ENCODE measurements around the gene PICK1. TPM values are rescaled to one million over a fixed set of nuclear protein-coding genes. Genes with fewer than 3 reads are reported as not detected.
A peak's percentile ranks its signal among the peaks of the same experiment; 100 is the strongest.
"Not testable (repeated sequence)": the region's sequence is repeated elsewhere in the genome, so short reads cannot be mapped to it uniquely, and the experiment has no call there.

Gene PICK1
- total RNA-seq, 1 donor from 2014 or later = 8.9 TPM

DNA sequence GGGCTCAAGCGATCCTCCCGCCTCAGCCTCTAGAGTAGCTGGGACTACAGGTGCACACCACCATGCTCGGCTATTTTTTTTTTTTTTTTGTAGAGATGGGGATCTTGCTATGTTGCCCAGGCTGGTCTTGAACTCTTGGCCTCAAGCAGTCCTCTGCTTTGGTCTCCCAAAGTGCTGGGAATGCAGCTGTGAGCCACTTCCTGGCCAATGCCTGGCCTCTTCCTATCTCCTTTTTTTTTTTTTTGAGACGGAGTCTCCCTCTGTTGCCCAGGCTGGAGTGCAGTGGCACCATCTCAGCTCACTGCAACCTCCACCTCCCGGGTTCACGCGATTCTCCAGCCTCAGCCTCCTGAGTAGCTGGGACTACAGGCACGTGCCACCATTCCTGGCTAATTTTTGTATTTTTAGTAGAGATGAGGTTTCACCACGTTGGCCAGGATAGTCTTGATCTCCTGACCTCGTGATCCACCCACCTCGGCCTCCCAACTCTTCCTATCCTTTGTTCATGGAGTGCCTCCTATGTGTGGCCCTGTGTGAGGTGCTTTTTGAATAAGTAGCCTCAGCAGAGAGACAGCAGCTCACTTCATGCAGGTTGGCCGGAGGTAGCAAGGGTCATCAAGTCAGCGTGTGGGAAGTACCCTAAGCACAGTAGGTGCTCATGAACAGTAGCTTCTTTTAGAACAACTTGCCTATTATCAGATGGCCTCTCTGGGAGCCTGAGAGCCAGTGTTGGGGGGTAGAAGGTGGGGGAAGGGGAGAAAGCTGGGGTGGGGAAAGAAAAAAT lies 19.6 kb upstream of the PICK1 start:
- not testable (repeated sequence) for H3K27ac ChIP-seq (ENCODE audit: low read depth, low read length); H3K36me3 ChIP-seq (ENCODE audit: control insufficient read depth in 3 of 3, insufficient read depth in 3 of 3, low read length in 3 of 3); H3K27me3 ChIP-seq (ENCODE audit: control insufficient read depth in 3 of 3, insufficient read depth in 3 of 3, low read length in 3 of 3); H3K9me3 ChIP-seq (ENCODE audit: control insufficient read depth in 3 of 3, low read length in 3 of 3); H3K9ac ChIP-seq (ENCODE audit: low read depth in 1 of 3, low read length in 3 of 3); H3K4me3 ChIP-seq (ENCODE audit: low read length in 3 of 3)
- H3K4me1 ChIP-seq (ENCODE audit: control insufficient read depth in 3 of 3, insufficient read depth in 3 of 3, low read length in 3 of 3) = peaks cover 19 to 23% (median 21%) of the 10 kb centered on the region in 3 donors

- H3K9me3 ChIP-seq (ENCODE audit: control insufficient read depth in 3 of 3, low read length in 3 of 3) = no peaks in the 10 kb centered on the region
- H3K27ac ChIP-seq (ENCODE audit: low read depth, low read length) = peak overlapping the region; percentile 36
- no peak overlapping the region for H3K9ac ChIP-seq (ENCODE audit: low read depth in 1 of 3, low read length in 3 of 3)
- H3K4me1 ChIP-seq (ENCODE audit: control insufficient read depth in 3 of 3, insufficient read depth in 3 of 3, low read length in 3 of 3) = peaks cover 16 to 21% (median 18%) of the 10 kb centered on the region in 3 donors
- H3K36me3 ChIP-seq (ENCODE audit: control insufficient read depth in 3 of 3, insufficient read depth in 3 of 3, low read length in 3 of 3) = no peaks in the 10 kb centered on the region
- H3K27me3 ChIP-seq (ENCODE audit: control insufficient read depth in 3 of 3, insufficient read depth in 3 of 3, low read length in 3 of 3) = peaks cover 0 to 4% (median 0%) of the 10 kb centered on the region in 3 donors
- no peak overlapping the region for H3K4me3 ChIP-seq (ENCODE audit: low read length in 3 of 3)
Observed at GRCh38 chr22:38038426-38038825, 18.8 kb upstream of the PICK1 start.

DNA sequence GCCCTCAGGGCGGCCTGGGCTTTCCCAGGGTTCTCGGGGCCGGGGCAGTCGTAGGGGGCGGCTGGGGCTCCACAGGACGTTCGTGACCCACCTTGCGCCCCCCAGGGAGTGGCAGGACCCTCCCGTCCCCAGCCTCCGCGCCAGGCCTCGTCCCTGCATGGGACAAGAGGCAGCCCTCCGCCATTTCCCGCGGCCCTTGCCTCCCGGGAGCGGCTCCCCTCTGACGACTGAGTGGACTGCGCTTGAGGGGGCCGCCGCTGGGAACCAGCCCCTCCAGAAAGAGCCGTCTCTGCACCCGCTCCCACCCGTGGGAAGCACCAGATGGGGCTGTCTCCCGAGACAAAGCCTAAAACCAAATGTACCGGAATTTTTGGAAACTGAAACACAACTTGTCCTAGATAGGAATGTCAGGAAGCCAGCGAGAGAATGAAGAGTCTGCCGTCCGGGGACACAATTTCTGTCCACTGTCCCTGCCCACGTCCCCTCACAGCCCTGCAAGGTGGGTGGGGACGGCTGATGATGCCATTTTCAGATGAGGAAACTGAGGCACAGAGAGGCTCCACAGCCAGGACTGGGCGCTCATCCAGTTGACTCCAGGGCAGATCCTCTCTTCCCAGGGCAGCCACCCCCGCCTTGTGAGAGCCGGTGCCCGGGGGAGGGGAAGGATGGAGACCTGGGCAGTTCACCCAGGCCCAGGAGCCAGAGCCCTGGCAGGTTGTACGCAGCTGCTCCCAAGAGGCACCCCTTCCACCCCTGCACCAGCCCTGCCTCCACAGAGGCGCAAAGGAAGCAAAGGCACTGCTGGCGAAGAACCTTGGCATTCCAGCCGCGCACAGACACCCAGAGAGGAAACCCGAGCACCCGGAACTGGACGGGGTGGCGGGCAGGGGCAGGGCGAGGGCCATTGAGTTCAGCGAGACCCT lies 18.1 kb upstream of the PICK1 start:
- peaks cover 0 to 4% (median 0%) of the 10 kb centered on the region in 3 donors for H3K27me3 ChIP-seq (ENCODE audit: control insufficient read depth in 3 of 3, insufficient read depth in 3 of 3, low read length in 3 of 3)
- no peak overlapping the region for H3K4me3 ChIP-seq (ENCODE audit: low read length in 3 of 3)
- peak overlapping the region; percentile 36 for H3K27ac ChIP-seq (ENCODE audit: low read depth, low read length)
- peak overlapping the region in 1 of 3 donors; percentile 8 for H3K9ac ChIP-seq (ENCODE audit: low read depth in 1 of 3, low read length in 3 of 3)
- H3K4me1 ChIP-seq (ENCODE audit: control insufficient read depth in 3 of 3, insufficient read depth in 3 of 3, low read length in 3 of 3) = peaks cover 9 to 14% (median 11%) of the 10 kb centered on the region in 3 donors
- no peaks in the 10 kb centered on the region for H3K9me3 ChIP-seq (ENCODE audit: control insufficient read depth in 3 of 3, low read length in 3 of 3)
- no peaks in the 10 kb centered on the region for H3K36me3 ChIP-seq (ENCODE audit: control insufficient read depth in 3 of 3, insufficient read depth in 3 of 3, low read length in 3 of 3)

- no peak overlapping the region for H3K27ac ChIP-seq (ENCODE audit: low read depth, low read length)
- no peaks in the 10 kb centered on the region for H3K36me3 ChIP-seq (ENCODE audit: control insufficient read depth in 3 of 3, insufficient read depth in 3 of 3, low read length in 3 of 3)
- H3K9me3 ChIP-seq (ENCODE audit: control insufficient read depth in 3 of 3, low read length in 3 of 3) = no peaks in the 10 kb centered on the region
- H3K27me3 ChIP-seq (ENCODE audit: control insufficient read depth in 3 of 3, insufficient read depth in 3 of 3, low read length in 3 of 3) = peaks cover 0 to 4% (median 0%) of the 10 kb centered on the region in 3 donors
- H3K4me3 ChIP-seq (ENCODE audit: low read length in 3 of 3) = no peak overlapping the region
- H3K9ac ChIP-seq (ENCODE audit: low read depth in 1 of 3, low read length in 3 of 3) = no peak overlapping the region
- peaks cover 5 to 7% (median 6%) of the 10 kb centered on the region in 3 donors for H3K4me1 ChIP-seq (ENCODE audit: control insufficient read depth in 3 of 3, insufficient read depth in 3 of 3, low read length in 3 of 3)
Observed at GRCh38 chr22:38040953-38041759, 16.0 kb upstream of the PICK1 start.

DNA sequence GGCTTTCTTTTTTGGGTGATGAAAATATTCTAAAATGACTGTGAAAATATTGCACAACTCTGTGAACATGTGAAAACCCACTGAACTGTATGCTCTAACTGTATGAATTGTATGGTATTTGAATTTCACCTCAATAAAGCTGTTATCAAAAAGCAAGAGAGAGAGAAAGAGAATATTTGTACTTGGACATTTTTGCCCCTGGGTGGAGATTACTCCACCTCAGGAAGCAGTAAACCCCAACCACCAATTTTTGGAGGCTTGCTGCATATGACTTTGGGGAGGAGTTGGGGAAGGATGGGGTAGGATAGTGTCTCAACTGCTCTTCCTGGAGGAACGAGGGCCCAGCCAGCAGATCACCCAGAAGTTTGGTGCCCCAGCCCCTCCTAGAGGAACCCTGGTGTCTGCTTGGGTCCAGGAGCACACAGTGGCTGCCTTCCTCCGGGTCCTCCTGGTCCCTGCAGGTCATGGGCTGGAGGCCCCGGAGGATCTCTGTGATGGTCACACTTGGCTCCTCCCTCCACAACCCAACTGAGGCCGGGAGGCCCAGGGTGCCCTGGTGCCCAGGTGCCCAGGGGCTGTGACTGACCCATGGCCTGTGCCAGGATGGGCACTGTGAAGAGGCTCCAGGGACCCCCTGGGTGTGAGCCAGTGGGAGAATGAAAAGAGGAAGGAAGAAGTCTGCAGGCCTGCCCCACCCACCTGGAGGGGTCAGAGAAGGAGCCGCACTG lies 15.3 kb upstream of the PICK1 start:
- peaks cover 5 to 7% (median 6%) of the 10 kb centered on the region in 3 donors for H3K4me1 ChIP-seq (ENCODE audit: control insufficient read depth in 3 of 3, insufficient read depth in 3 of 3, low read length in 3 of 3)
- peaks cover 0 to 4% (median 0%) of the 10 kb centered on the region in 3 donors for H3K27me3 ChIP-seq (ENCODE audit: control insufficient read depth in 3 of 3, insufficient read depth in 3 of 3, low read length in 3 of 3)
- H3K4me3 ChIP-seq (ENCODE audit: low read length in 3 of 3) = no peak overlapping the region
- H3K27ac ChIP-seq (ENCODE audit: low read depth, low read length) = no peak overlapping the region
- H3K9ac ChIP-seq (ENCODE audit: low read depth in 1 of 3, low read length in 3 of 3) = no peak overlapping the region
- no peaks in the 10 kb centered on the region for H3K9me3 ChIP-seq (ENCODE audit: control insufficient read depth in 3 of 3, low read length in 3 of 3)
- no peaks in the 10 kb centered on the region for H3K36me3 ChIP-seq (ENCODE audit: control insufficient read depth in 3 of 3, insufficient read depth in 3 of 3, low read length in 3 of 3)

- no peaks in the 10 kb centered on the region for H3K9me3 ChIP-seq (ENCODE audit: control insufficient read depth in 3 of 3, low read length in 3 of 3)
- H3K4me3 ChIP-seq (ENCODE audit: low read length in 3 of 3) = no peak overlapping the region
- no peaks in the 10 kb centered on the region for H3K36me3 ChIP-seq (ENCODE audit: control insufficient read depth in 3 of 3, insufficient read depth in 3 of 3, low read length in 3 of 3)
- peaks cover 5 to 7% (median 6%) of the 10 kb centered on the region in 3 donors for H3K4me1 ChIP-seq (ENCODE audit: control insufficient read depth in 3 of 3, insufficient read depth in 3 of 3, low read length in 3 of 3)
- no peak overlapping the region for H3K9ac ChIP-seq (ENCODE audit: low read depth in 1 of 3, low read length in 3 of 3)
- H3K27ac ChIP-seq (ENCODE audit: low read depth, low read length) = no peak overlapping the region
- H3K27me3 ChIP-seq (ENCODE audit: control insufficient read depth in 3 of 3, insufficient read depth in 3 of 3, low read length in 3 of 3) = peaks cover 0 to 4% (median 0%) of the 10 kb centered on the region in 3 donors
Observed at GRCh38 chr22:38042488-38042790, 14.8 kb upstream of the PICK1 start.

DNA sequence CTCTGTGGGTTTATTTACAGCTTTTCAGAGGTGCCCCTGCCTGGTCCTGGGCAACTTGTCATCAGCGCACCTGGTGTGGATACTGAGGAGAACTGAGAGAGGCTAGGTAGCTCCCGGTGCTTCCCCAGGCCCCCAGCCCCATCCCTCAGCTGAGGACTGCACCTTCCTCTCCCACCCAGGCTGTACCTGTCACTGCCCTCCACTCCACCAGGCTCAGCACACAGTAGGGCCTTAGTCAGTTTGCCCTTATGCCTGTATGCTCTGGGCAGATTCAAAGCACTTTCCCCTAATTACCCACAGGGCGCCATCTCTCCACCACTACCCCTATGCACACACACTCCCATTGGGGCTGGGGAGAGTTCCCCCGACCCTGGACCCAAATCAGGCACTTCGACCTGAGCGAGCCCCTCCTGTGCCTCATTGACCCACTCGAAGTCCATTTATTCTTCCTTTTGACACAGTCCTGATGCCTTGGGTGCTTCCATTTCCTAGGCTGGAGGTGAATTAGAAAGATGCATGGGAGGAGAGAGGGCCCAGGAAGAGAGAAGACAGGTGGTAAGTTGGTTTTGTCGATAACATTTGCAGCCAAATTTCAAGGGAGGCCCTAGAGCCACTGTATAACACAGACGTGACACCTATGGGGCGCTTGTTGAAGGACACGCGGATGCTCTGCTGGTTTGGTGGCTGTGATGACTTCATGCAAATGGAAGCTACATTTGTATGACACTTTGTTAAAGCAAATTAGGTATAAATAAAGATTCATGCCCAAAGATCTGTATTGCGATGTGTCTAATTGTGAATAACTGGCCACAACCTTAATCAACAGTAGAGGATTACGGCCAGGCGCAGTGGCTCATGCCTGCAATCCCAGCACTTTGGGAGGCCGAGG lies 13.8 kb upstream of the PICK1 start:
- Histone ChIP-seq H3K9ac (ENCODE audit: low read depth in 1 of 3, low read length in 3 of 3) (no peak overlapping the region), H3K4me1 (ENCODE audit: control insufficient read depth in 3 of 3, insufficient read depth in 3 of 3, low read length in 3 of 3) (peaks cover 5 to 7% (median 6%) of the 10 kb centered on the region in 3 donors), H3K36me3 (ENCODE audit: control insufficient read depth in 3 of 3, insufficient read depth in 3 of 3, low read length in 3 of 3) (no peaks in the 10 kb centered on the region), H3K27ac (ENCODE audit: low read depth, low read length) (no peak overlapping the region), H3K9me3 (ENCODE audit: control insufficient read depth in 3 of 3, low read length in 3 of 3) (no peaks in the 10 kb centered on the region), H3K4me3 (ENCODE audit: low read length in 3 of 3) (no peak overlapping the region), H3K27me3 (ENCODE audit: control insufficient read depth in 3 of 3, insufficient read depth in 3 of 3, low read length in 3 of 3) (peaks cover 0 to 4% (median 0%) of the 10 kb centered on the region in 3 donors)

DNA sequence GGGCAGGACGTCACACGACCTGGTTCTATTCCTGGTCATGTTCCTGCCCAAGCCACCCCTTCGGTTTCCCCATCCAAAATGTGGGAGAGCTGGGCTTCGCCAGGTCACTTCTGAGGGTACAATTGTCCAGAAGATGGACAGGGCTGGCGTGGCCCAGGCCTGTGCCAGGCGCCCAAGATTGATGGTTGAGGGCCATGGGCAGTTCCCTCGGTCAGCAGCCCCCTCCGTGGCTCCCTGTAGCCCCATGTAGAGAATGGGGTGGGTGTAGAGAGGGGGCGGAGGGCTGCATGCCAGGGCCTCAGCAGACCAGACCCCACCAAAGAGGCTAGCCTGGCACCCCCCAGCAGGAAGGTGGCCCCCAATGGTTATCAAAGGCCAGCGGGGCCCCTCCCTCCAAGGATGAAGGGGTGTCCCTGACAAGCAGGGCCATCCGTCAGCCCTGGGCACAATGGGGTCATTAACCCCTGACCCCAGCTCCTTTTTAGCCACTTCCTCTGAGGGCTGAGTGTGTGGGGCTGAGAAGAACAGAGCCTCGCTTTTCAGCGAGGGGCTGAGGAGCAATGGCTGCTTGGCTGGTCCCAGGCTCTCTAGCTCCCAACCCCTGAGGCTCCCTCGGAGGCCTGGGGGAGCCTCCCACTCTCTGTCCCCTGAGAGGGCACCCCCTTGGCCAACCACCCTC lies 11.0 kb upstream of the PICK1 start:
- H3K4me3 ChIP-seq (ENCODE audit: low read length in 3 of 3) = no peak overlapping the region
- H3K27me3 ChIP-seq (ENCODE audit: control insufficient read depth in 3 of 3, insufficient read depth in 3 of 3, low read length in 3 of 3) = no peaks in the 10 kb centered on the region
- no peaks in the 10 kb centered on the region for H3K36me3 ChIP-seq (ENCODE audit: control insufficient read depth in 3 of 3, insufficient read depth in 3 of 3, low read length in 3 of 3)
- no peak overlapping the region for H3K9ac ChIP-seq (ENCODE audit: low read depth in 1 of 3, low read length in 3 of 3)
- no peaks in the 10 kb centered on the region for H3K4me1 ChIP-seq (ENCODE audit: control insufficient read depth in 3 of 3, insufficient read depth in 3 of 3, low read length in 3 of 3)
- H3K9me3 ChIP-seq (ENCODE audit: control insufficient read depth in 3 of 3, low read length in 3 of 3) = no peaks in the 10 kb centered on the region
- H3K27ac ChIP-seq (ENCODE audit: low read depth, low read length) = no peak overlapping the region

Data from skeletal muscle tissue (tissue), 4 donors.